Fibroblast of lung (primary cell): Measurements from ENCODE around the gene UTP4. TPM values are rescaled to one million over a fixed set of nuclear protein-coding genes. Genes with fewer than 3 reads are reported as not detected.

ENCODE experiments used
- DNase-seq, 2 donors: peaks; one replicate each; pipeline versions ENCODE4 v3.0.0 to v3.0.0-alpha.2; 2010; ENCODE audit warnings: low read depth in 2 of 2
- H2AFZ ChIP-seq: 2 replicates; pipeline ENCODE4 v1.5.1; 2012; ENCODE audit warnings: low read length, control low read depth, inconsistent platforms
- H3K27ac ChIP-seq: 2 replicates; pipeline ENCODE4 v1.5.1; 2011; ENCODE audit warnings: low read length, control low read depth; ENCODE audit not compliant: insufficient read depth
- H3K27me3 ChIP-seq: 2 replicates; pipeline ENCODE4 v1.5.1; 2011; ENCODE audit warnings: mild to moderate bottlenecking, low read length; ENCODE audit not compliant: control insufficient read depth, insufficient read depth
- H3K36me3 ChIP-seq: 2 replicates; pipeline ENCODE4 v1.5.1; 2011; ENCODE audit warnings: low read length; ENCODE audit not compliant: control insufficient read depth, insufficient read depth
- H3K4me1 ChIP-seq: 2 replicates; pipeline ENCODE4 v1.5.1; 2011; ENCODE audit warnings: low read length; ENCODE audit not compliant: control insufficient read depth, insufficient read depth; ENCODE audit errors: extremely low read depth
- H3K4me2 ChIP-seq: 2 replicates; pipeline ENCODE4 v1.5.1; 2011; ENCODE audit warnings: low read length, control low read depth; ENCODE audit not compliant: insufficient read depth; ENCODE audit errors: extremely low read depth
- H3K4me3 ChIP-seq, 4 experiments: fragments of 200-600 bp in 1 of 4; sonication (generic) in 1 of 4; replicated peaks in 1 of 4; 2 replicates each; pipeline ENCODE4 v1.5.1; 2011 to 2016; ENCODE audit warnings: low read length in 4 of 4, low read depth in 3 of 4, mild to moderate bottlenecking in 3 of 4, control low read depth in 2 of 4, inconsistent platforms in 1 of 4, mixed read lengths in 1 of 4; ENCODE audit not compliant: insufficient read depth in 1 of 4; ENCODE audit errors: control extremely low read depth in 1 of 4
- H3K79me2 ChIP-seq: 2 replicates; pipeline ENCODE4 v1.5.1; 2012; ENCODE audit warnings: mild to moderate bottlenecking, low read length, inconsistent platforms; ENCODE audit not compliant: control insufficient read depth, insufficient read depth
- H3K9ac ChIP-seq: 2 replicates; pipeline ENCODE4 v1.5.1; 2011; ENCODE audit warnings: mild to moderate bottlenecking, low read length, control low read depth; ENCODE audit not compliant: insufficient read depth
- H3K9me3 ChIP-seq: 2 replicates; pipeline ENCODE4 v1.5.1; 2012; ENCODE audit warnings: low read depth, low read length; ENCODE audit not compliant: control insufficient read depth, insufficient read depth
- H4K20me1 ChIP-seq: 2 replicates; pipeline ENCODE4 v1.5.1; 2011; ENCODE audit warnings: low read length; ENCODE audit not compliant: control insufficient read depth, insufficient read depth; ENCODE audit errors: extremely low read depth
- CTCF ChIP-seq, 2 donors: IDR thresholded peaks in 1 of 2; conservative IDR thresholded peaks in 1 of 2; 1 replicate in 1 of 2; 2 replicates in 1 of 2; pipeline ENCODE4 v1.5.1; 2011 to 2012; ENCODE audit warnings: low read length in 2 of 2, control low read depth in 1 of 2, inconsistent platforms in 1 of 2, low read depth in 1 of 2, mild to moderate bottlenecking in 1 of 2
- EZH2 ChIP-seq: IDR thresholded peaks from 2 replicates; pipeline ENCODE4 v1.5.1; 2012; ENCODE audit warnings: low read length, control low read depth, mild to moderate bottlenecking; ENCODE audit errors: missing control alignments
- polyA plus RNA-seq, 2 donors: library from polyadenylated mRNA; depleted of rRNA in 1 of 2; stranded (reverse) in 1 of 2; unstranded in 1 of 2; fragments of >200 nt; gene quantifications; 2 replicates each; pipeline ENCODE4 v1.2.1, GENCODE V29; 2011 to 2012; ENCODE audit warnings: missing spikeins in 1 of 2
- total RNA-seq: library from RNA; depleted of rRNA; stranded (reverse); fragments of >200 nt; gene quantifications from 2 replicates; pipeline ENCODE4 v1.2.1, GENCODE V29; 2014

The UTP4 gene
- total and polyA plus RNA-seq, 2 donors (not counting 1 experiment from before 2014, with no cell fraction given) = 14.4 to 56.5 TPM

- no peaks in the 10 kb centered on the region for H3K27me3 ChIP-seq
- H3K9me3 ChIP-seq = no peaks in the 10 kb centered on the region
- peak within 1 kb of the TSS; percentile 78 for H3K9ac ChIP-seq
- H3K4me2 ChIP-seq = peak within 1 kb of the TSS; percentile 86
- H3K4me3 ChIP-seq = peak within 1 kb of the TSS; percentile 76 to 91 (median 80)
- H3K27ac ChIP-seq = peak within 1 kb of the TSS; percentile 64
- DNase-seq = peak; percentile 84 to 85
- no peak for TF ChIP-seq CTCF (conservative IDR thresholded peaks at IDR 0.05 in 1 of 2, IDR thresholded peaks at IDR 0.05 in 1 of 2; ENCODE audit: low read depth in 1 of 2, low read length in 2 of 2)
- TF ChIP-seq EZH2 = no peak
- H3K4me1 ChIP-seq = peaks cover 14% of the 10 kb centered on the region
- H3K36me3 ChIP-seq = no peaks in the 10 kb centered on the region
- peak within 1 kb of the TSS; percentile 65 for H2AFZ ChIP-seq
- H4K20me1 ChIP-seq = no peaks in the 10 kb centered on the region
- peaks cover 42% of the 10 kb centered on the region for H3K79me2 ChIP-seq
These were observed 54.4 kb downstream of the UTP4 start, which contains the start of gene SNTB2 for GRCh38 chr16:69186642-69187445. Gene SNTB2, plus strand, starts transcription at chr16:69187164. Its CDS starts 3 bp downstream, at chr16:69187167.

GRCh38 chr16:69187446-69188235 is 55.2 kb downstream of the UTP4 start:
- Histone ChIP-seq H3K4me1 (peaks cover 18% of the 10 kb centered on the region), H3K9ac (peak overlapping the region; percentile 78), H3K79me2 (peaks cover 50% of the 10 kb centered on the region), H4K20me1 (no peaks in the 10 kb centered on the region), H3K9me3 (no peaks in the 10 kb centered on the region), H3K27me3 (no peaks in the 10 kb centered on the region), H3K4me2 (peak overlapping the region; percentile 84), H3K36me3 (no peaks in the 10 kb centered on the region), H3K4me3 (peak overlapping the region; percentile 76 to 91 (median 80)), H2AFZ (no peak overlapping the region), H3K27ac (peak overlapping the region; percentile 64)
- TF ChIP-seq EZH2 = no peak
- TF ChIP-seq CTCF (conservative IDR thresholded peaks at IDR 0.05 in 1 of 2, IDR thresholded peaks at IDR 0.05 in 1 of 2; ENCODE audit: low read depth in 1 of 2, low read length in 2 of 2) = no peak
- peak in 1 of 2 donors; percentile 46 for DNase-seq

- H2AFZ ChIP-seq = no peak overlapping the region
- H3K79me2 ChIP-seq = peaks cover 55% of the 10 kb centered on the region
- no peaks in the 10 kb centered on the region for H3K27me3 ChIP-seq
- H3K9ac ChIP-seq = peak overlapping the region; percentile 78
- peak overlapping the region; percentile 76 to 91 (median 80) for H3K4me3 ChIP-seq
- no peak for TF ChIP-seq CTCF (conservative IDR thresholded peaks at IDR 0.05 in 1 of 2, IDR thresholded peaks at IDR 0.05 in 1 of 2; ENCODE audit: low read depth in 1 of 2, low read length in 2 of 2)
- TF ChIP-seq EZH2 = no peak
- peak overlapping the region; percentile 84 for H3K4me2 ChIP-seq
- H3K9me3 ChIP-seq = no peaks in the 10 kb centered on the region
- H3K27ac ChIP-seq = peak overlapping the region; percentile 64
- peaks cover 18% of the 10 kb centered on the region for H3K4me1 ChIP-seq
- peak in 1 of 2 donors; percentile 54 for DNase-seq
- no peaks in the 10 kb centered on the region for H4K20me1 ChIP-seq
- no peaks in the 10 kb centered on the region for H3K36me3 ChIP-seq
These were observed 55.7 kb downstream of the UTP4 start for GRCh38 chr16:69188236-69188549.
